ENCODE results near the gene TRIM60.

- TF ChIP-seq EZH2 (IDR thresholded peaks at IDR 0.05; ENCODE audit: insufficient read depth, poor library complexity, severe bottlenecking) (no peak), EZH2phosphoT487 (IDR thresholded peaks at IDR 0.05; ENCODE audit: insufficient read depth, low read depth) (no peak)
Measured at GRCh38 chr4:165027762-165028402, 3.9 kb upstream of the TRIM60 start.

Measured in GM23248 (cell line).